K562 (cell line): ENCODE results near the gene TUBB6. TPM values are rescaled to one million over a fixed set of nuclear protein-coding genes. Genes with fewer than 3 reads are reported as not detected.

Experiments used
- CTBP1 ChIP-seq: fragments of 450-650 bp; IDR thresholded peaks from 2 replicates; pipeline ENCODE4 v1.6.1; 2016; ENCODE audit warnings: borderline replicate concordance
- HEY1 ChIP-seq: fragments of 250-450 bp; sonication (Bioruptor Pico); IDR thresholded peaks from 2 replicates; pipeline ENCODE4 v1.5.0; 2020; ENCODE audit warnings: mild to moderate bottlenecking, moderate library complexity, borderline replicate concordance
- SMC3 ChIP-seq: conservative IDR thresholded peaks from 2 replicates; pipeline ENCODE4 v1.6.1; 2011; ENCODE audit warnings: low read depth, low read length, improper control_type of control experiment; ENCODE audit not compliant: insufficient read depth
- YY1 ChIP-seq, 3 experiments: IDR thresholded peaks; 2 replicates each; pipeline ENCODE4 v1.6.1; 2011; ENCODE audit warnings: low read length in 2 of 3, mild to moderate bottlenecking in 2 of 3, moderate library complexity in 2 of 3, borderline replicate concordance in 1 of 3, control low read depth in 1 of 3, low read depth in 1 of 3; ENCODE audit not compliant: insufficient read depth in 3 of 3, insufficient replicate concordance in 2 of 3, control insufficient read depth in 1 of 3, insufficient read length in 1 of 3; ENCODE audit errors: extremely low read depth in 1 of 3
- ZKSCAN1 ChIP-seq: fragments of 150-350 bp; IDR thresholded peaks from 2 replicates; pipeline ENCODE4 v1.6.1; 2016; ENCODE audit warnings: low read depth, low read length
- ZSCAN29 ChIP-seq: fragments of 450-650 bp; IDR thresholded peaks from 2 replicates; pipeline ENCODE4 v1.6.1; 2017
- polyA plus RNA-seq, 8 experiments: library from polyadenylated mRNA; depleted of rRNA in 4 of 8; stranded (reverse) in 5 of 8; unstranded in 3 of 8; fragments of >200 nt; fragmentation: Nextera tagmentation in 2 of 8; fragmentation: Illumina TruSeq in 1 of 8; extraction: Ambion mirVana in 2 of 8; extraction: Trizol in 1 of 8; gene quantifications; 2 replicates each; pipeline versions ENCODE4 v1.2.1 to v1.2.3, GENCODE V29; 2011 to 2014; ENCODE audit warnings: inconsistent platforms in 1 of 8, missing spikeins in 1 of 8
- total RNA-seq, 7 experiments: library from RNA; depleted of rRNA in 6 of 7; stranded (reverse); fragments of >200 nt in 6 of 7; fragmentation: Illumina TruSeq in 2 of 7; extraction: Trizol in 2 of 7; gene quantifications; 2 replicates each; pipeline versions ENCODE4 v1.2.1 to v1.2.3, GENCODE V29; 2011 to 2021; ENCODE audit warnings: low replicate concordance in 1 of 7
- TF ChIP-seq, protein P1 (sequence below), 2 experiments: fragments of 450-650 bp; formaldehyde crosslinking in 1 of 2; IDR thresholded peaks; 2 replicates each; pipeline versions ENCODE4 v1.4.0 to v1.6.1; 2014 to 2020; ENCODE audit warnings: mild to moderate bottlenecking in 2 of 2, borderline replicate concordance in 1 of 2, low read depth in 1 of 2
- TF ChIP-seq, protein P2 (sequence below): fragments of 450-650 bp; conservative IDR thresholded peaks from 2 replicates; pipeline ENCODE4 v1.6.1; 2016; ENCODE audit warnings: missing genetic modification characterization, low read depth, mild to moderate bottlenecking, control low read depth, missing compliant biosample characterization
- TF ChIP-seq, protein P3 (sequence below): sonication (generic); formaldehyde crosslinking; IDR thresholded peaks from 2 replicates; pipeline ENCODE4 v1.8.0; 2022; ENCODE audit warnings: mild to moderate bottlenecking, low read depth, missing genetic modification reagents
- TF ChIP-seq, protein P4 (sequence below): sonication (generic); IDR thresholded peaks from 2 replicates; pipeline ENCODE4 v1.6.1; 2016
- TF ChIP-seq, protein P5 (sequence below): fragments of 200-800 bp; sonication (Bioruptor generic); IDR thresholded peaks from 2 replicates; pipeline ENCODE4 v1.6.1; 2017; ENCODE audit warnings: missing genetic modification characterization, missing compliant biosample characterization

The TUBB6 gene
- total and polyA plus RNA-seq, 9 of the 15 experiments (the other 6 are each of a cell fraction or from before 2014, with no cell fraction given) = 43.9 to 404 (median 81.1) TPM

DNA sequence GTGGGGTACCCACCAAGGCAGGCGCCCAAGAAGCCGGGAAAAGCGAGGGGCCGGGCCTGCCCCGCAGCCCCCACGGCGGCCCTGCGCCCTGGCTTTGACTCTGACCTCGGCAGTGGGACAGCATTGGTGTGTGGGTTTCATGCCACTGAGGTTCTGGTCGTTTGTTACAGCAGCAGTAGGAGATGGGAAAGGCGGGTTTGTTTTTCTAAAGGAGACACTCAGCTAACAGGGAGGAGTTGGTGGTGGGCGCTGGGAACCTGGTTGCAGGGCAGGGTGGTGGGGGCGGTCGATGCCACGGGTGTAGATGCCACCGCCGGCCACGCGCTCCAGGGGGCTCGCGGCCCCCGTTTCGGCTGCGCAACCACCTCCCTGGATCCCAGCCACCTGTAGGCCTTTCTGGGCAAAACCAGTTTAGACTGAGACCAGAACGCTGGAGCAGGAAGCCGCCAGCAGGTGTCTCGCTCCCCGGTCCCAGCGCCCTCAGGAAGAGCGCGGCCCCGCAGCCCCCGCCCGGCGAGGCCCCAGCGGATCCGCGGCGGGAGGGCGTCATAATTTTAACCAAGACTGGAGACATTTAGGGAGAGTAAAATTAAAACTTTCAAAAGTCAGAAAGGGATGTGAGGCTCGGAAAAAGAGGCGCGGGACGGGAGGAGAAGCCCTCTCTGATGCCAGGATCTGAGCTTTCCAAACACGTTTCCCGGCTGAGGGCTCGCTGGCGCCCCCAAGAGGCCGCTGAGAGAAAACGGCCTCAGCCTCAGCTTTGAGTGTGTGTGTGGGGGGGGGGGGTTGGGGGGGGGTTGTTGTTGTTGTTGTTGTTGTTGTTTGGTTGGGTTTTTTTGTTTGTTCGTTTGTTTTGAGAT is 36.4 kb upstream of the TUBB6 start (continued):
- TF ChIP-seq, protein P1, sequence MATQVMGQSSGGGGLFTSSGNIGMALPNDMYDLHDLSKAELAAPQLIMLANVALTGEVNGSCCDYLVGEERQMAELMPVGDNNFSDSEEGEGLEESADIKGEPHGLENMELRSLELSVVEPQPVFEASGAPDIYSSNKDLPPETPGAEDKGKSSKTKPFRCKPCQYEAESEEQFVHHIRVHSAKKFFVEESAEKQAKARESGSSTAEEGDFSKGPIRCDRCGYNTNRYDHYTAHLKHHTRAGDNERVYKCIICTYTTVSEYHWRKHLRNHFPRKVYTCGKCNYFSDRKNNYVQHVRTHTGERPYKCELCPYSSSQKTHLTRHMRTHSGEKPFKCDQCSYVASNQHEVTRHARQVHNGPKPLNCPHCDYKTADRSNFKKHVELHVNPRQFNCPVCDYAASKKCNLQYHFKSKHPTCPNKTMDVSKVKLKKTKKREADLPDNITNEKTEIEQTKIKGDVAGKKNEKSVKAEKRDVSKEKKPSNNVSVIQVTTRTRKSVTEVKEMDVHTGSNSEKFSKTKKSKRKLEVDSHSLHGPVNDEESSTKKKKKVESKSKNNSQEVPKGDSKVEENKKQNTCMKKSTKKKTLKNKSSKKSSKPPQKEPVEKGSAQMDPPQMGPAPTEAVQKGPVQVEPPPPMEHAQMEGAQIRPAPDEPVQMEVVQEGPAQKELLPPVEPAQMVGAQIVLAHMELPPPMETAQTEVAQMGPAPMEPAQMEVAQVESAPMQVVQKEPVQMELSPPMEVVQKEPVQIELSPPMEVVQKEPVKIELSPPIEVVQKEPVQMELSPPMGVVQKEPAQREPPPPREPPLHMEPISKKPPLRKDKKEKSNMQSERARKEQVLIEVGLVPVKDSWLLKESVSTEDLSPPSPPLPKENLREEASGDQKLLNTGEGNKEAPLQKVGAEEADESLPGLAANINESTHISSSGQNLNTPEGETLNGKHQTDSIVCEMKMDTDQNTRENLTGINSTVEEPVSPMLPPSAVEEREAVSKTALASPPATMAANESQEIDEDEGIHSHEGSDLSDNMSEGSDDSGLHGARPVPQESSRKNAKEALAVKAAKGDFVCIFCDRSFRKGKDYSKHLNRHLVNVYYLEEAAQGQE (IDR thresholded peaks at IDR 0.05; ENCODE audit: borderline replicate concordance) = peak; percentile 97
- TF ChIP-seq, protein P1 (CRISPR knock-in tag; IDR thresholded peaks at IDR 0.05; ENCODE audit: low read depth) = no peak
- no peak for TF ChIP-seq HEY1 (CRISPR knock-in tag)
- TF ChIP-seq, protein P2, sequence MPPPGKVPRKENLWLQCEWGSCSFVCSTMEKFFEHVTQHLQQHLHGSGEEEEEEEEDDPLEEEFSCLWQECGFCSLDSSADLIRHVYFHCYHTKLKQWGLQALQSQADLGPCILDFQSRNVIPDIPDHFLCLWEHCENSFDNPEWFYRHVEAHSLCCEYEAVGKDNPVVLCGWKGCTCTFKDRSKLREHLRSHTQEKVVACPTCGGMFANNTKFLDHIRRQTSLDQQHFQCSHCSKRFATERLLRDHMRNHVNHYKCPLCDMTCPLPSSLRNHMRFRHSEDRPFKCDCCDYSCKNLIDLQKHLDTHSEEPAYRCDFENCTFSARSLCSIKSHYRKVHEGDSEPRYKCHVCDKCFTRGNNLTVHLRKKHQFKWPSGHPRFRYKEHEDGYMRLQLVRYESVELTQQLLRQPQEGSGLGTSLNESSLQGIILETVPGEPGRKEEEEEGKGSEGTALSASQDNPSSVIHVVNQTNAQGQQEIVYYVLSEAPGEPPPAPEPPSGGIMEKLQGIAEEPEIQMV (tag) = no peak
- TF ChIP-seq, protein P3, sequence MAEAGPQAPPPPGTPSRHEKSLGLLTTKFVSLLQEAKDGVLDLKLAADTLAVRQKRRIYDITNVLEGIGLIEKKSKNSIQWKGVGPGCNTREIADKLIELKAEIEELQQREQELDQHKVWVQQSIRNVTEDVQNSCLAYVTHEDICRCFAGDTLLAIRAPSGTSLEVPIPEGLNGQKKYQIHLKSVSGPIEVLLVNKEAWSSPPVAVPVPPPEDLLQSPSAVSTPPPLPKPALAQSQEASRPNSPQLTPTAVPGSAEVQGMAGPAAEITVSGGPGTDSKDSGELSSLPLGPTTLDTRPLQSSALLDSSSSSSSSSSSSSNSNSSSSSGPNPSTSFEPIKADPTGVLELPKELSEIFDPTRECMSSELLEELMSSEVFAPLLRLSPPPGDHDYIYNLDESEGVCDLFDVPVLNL (CRISPR knock-in tag) = no peak
- TF ChIP-seq, protein P4, sequence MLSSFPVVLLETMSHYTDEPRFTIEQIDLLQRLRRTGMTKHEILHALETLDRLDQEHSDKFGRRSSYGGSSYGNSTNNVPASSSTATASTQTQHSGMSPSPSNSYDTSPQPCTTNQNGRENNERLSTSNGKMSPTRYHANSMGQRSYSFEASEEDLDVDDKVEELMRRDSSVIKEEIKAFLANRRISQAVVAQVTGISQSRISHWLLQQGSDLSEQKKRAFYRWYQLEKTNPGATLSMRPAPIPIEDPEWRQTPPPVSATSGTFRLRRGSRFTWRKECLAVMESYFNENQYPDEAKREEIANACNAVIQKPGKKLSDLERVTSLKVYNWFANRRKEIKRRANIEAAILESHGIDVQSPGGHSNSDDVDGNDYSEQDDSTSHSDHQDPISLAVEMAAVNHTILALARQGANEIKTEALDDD = no peak
- TF ChIP-seq SMC3 = peak; percentile 35; the same call in 1 of the 2 replicates
- TF ChIP-seq YY1 (IDR thresholded peaks at IDR 0.05; ENCODE audit: borderline replicate concordance in 1 of 3, control insufficient read depth in 1 of 3, extremely low read depth in 1 of 3, insufficient read depth in 3 of 3, insufficient read length in 1 of 3, insufficient replicate concordance in 2 of 3, low read depth in 1 of 3, low read length in 2 of 3) = peak in 1 of 3 experiments; percentile 18
- no peak for TF ChIP-seq ZSCAN29
- TF ChIP-seq, protein P5, sequence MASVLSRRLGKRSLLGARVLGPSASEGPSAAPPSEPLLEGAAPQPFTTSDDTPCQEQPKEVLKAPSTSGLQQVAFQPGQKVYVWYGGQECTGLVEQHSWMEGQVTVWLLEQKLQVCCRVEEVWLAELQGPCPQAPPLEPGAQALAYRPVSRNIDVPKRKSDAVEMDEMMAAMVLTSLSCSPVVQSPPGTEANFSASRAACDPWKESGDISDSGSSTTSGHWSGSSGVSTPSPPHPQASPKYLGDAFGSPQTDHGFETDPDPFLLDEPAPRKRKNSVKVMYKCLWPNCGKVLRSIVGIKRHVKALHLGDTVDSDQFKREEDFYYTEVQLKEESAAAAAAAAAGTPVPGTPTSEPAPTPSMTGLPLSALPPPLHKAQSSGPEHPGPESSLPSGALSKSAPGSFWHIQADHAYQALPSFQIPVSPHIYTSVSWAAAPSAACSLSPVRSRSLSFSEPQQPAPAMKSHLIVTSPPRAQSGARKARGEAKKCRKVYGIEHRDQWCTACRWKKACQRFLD = no peak
- peak; percentile 55; the same call in 1 of the 2 replicates for TF ChIP-seq CTBP1
- TF ChIP-seq ZKSCAN1 = no peak
